ENCODE results near the gene FIBCD1.
"Not testable (repeated sequence)": the region's sequence is repeated elsewhere in the genome, so short reads cannot be mapped to it uniquely, and the experiment has no call there.

Gene FIBCD1

GRCh38 chr9:130955947-130956621 lies 17.0 kb upstream of the FIBCD1 start:
- in situ Hi-C loops (cut with MboI; ENCODE audit: low sequenced_read_pairs), result no loop called here

- in situ Hi-C loops (cut with MboI; ENCODE audit: low sequenced_read_pairs), result not testable (repeated sequence)
Measured at GRCh38 chr9:130954925-130955324, 15.9 kb upstream of the FIBCD1 start.

GRCh38 chr9:130954317-130954716 lies 15.3 kb upstream of the FIBCD1 start:
- in situ Hi-C loops (cut with MboI; ENCODE audit: low sequenced_read_pairs), result no loop called here

- in situ Hi-C loops (cut with MboI; ENCODE audit: low sequenced_read_pairs), result no loop called here
Measured at GRCh38 chr9:130952065-130952762, 13.2 kb upstream of the FIBCD1 start.

- in situ Hi-C loops (cut with MboI; ENCODE audit: low sequenced_read_pairs), result no loop called here
Measured at GRCh38 chr9:130950039-130950311, 10.9 kb upstream of the FIBCD1 start.

GRCh38 chr9:130949188-130950038 lies 10.4 kb upstream of the FIBCD1 start:
- in situ Hi-C loops (cut with MboI; ENCODE audit: low sequenced_read_pairs), result no loop called here

- in situ Hi-C loops (cut with MboI; ENCODE audit: low sequenced_read_pairs), result no loop called here
Measured at GRCh38 chr9:130948266-130948665, 9.2 kb upstream of the FIBCD1 start.

- in situ Hi-C loops (cut with MboI; ENCODE audit: low sequenced_read_pairs), result no loop called here
Measured at GRCh38 chr9:130947618-130948140, 8.6 kb upstream of the FIBCD1 start.

GRCh38 chr9:130946766-130947617 lies 7.9 kb upstream of the FIBCD1 start:
- in situ Hi-C loops (cut with MboI; ENCODE audit: low sequenced_read_pairs), result no loop called here

GRCh38 chr9:130945173-130945572 lies 6.1 kb upstream of the FIBCD1 start:
- in situ Hi-C loops (cut with MboI; ENCODE audit: low sequenced_read_pairs), result no loop called here

- in situ Hi-C loops (cut with MboI; ENCODE audit: low sequenced_read_pairs), result no loop called here
Measured at GRCh38 chr9:130944510-130945058, 5.5 kb upstream of the FIBCD1 start.

GRCh38 chr9:130943777-130944176 lies 4.7 kb upstream of the FIBCD1 start:
- in situ Hi-C loops (cut with MboI; ENCODE audit: low sequenced_read_pairs), result no loop called here

- in situ Hi-C loops (cut with MboI; ENCODE audit: low sequenced_read_pairs), result no loop called here
Measured at GRCh38 chr9:130943221-130943620, 4.2 kb upstream of the FIBCD1 start.

GRCh38 chr9:130942679-130943078 lies 3.6 kb upstream of the FIBCD1 start:
- in situ Hi-C loops (cut with MboI; ENCODE audit: low sequenced_read_pairs), result no loop called here

GRCh38 chr9:130942084-130942483 lies 3.0 kb upstream of the FIBCD1 start:
- in situ Hi-C loops (cut with MboI; ENCODE audit: low sequenced_read_pairs), result no loop called here

- in situ Hi-C loops (cut with MboI; ENCODE audit: low sequenced_read_pairs), result no loop called here
Measured at GRCh38 chr9:130940693-130941576, 1.9 kb upstream of the FIBCD1 start.

GRCh38 chr9:130940027-130940549 lies 1.0 kb upstream of the FIBCD1 start:
- in situ Hi-C loops (cut with MboI; ENCODE audit: low sequenced_read_pairs), result no loop called here

GRCh38 chr9:130939405-130940026 lies 469 bp upstream of the FIBCD1 start:
- in situ Hi-C loops (cut with MboI; ENCODE audit: low sequenced_read_pairs), result no loop called here

GRCh38 chr9:130938184-130938651 lies 829 bp downstream of the FIBCD1 start:
- in situ Hi-C loops (cut with MboI; ENCODE audit: low sequenced_read_pairs), result no loop called here
